Skeletal muscle satellite cell (primary cell): ENCODE data around the gene ILK.

Experiments used
- H3K27me3 ChIP-seq: 2 replicates; pipeline ENCODE4 v1.7.0; 2013; ENCODE audit warnings: low read length; ENCODE audit not compliant: control insufficient read depth, insufficient read depth
- H3K36me3 ChIP-seq: 2 replicates; pipeline ENCODE4 v1.7.0; 2013; ENCODE audit warnings: mild to moderate bottlenecking, control low read depth, low read length; ENCODE audit not compliant: insufficient read depth
- H3K4me1 ChIP-seq: 2 replicates; pipeline ENCODE4 v1.7.0; 2013; ENCODE audit warnings: low read length; ENCODE audit not compliant: control insufficient read depth, insufficient read depth
- H3K4me2 ChIP-seq: 2 replicates; pipeline ENCODE4 v1.7.0; 2013; ENCODE audit warnings: mild to moderate bottlenecking, low read length
- H3K4me3 ChIP-seq: 2 replicates; pipeline ENCODE4 v1.7.0; 2013; ENCODE audit warnings: low read length
- H3K9ac ChIP-seq: 2 replicates; pipeline ENCODE4 v1.7.0; 2013; ENCODE audit warnings: mild to moderate bottlenecking, low read depth, low read length, moderate library complexity
- H3K9me3 ChIP-seq: replicated peaks from 2 replicates; pipeline ENCODE4 v1.7.0; 2013; ENCODE audit warnings: mild to moderate bottlenecking, control low read depth, low read length

The ILK gene

GRCh38 chr11:6610591-6610990 lies 7.0 kb downstream of the ILK start:
- Histone ChIP-seq H3K36me3 (peaks cover 61% of the 10 kb centered on the region), H3K27me3 (no peaks in the 10 kb centered on the region), H3K4me3 (peak overlapping the region; percentile 70), H3K9ac (peak overlapping the region; percentile 87), H3K4me1 (peaks cover 58% of the 10 kb centered on the region), H3K9me3 (no peaks in the 10 kb centered on the region), H3K4me2 (peak overlapping the region; percentile 88)

GRCh38 chr11:6611092-6611962 lies 7.8 kb downstream of the ILK start:
- Histone ChIP-seq H3K4me3 (peak overlapping the region; percentile 70), H3K4me2 (peak overlapping the region; percentile 88), H3K9ac (peak overlapping the region; percentile 87), H3K4me1 (peaks cover 52% of the 10 kb centered on the region), H3K27me3 (no peaks in the 10 kb centered on the region), H3K9me3 (no peaks in the 10 kb centered on the region), H3K36me3 (peaks cover 67% of the 10 kb centered on the region)

GRCh38 chr11:6611963-6612212 lies 8.3 kb downstream of the ILK start:
- H3K9me3 ChIP-seq = no peaks in the 10 kb centered on the region
- peaks cover 46% of the 10 kb centered on the region for H3K4me1 ChIP-seq
- peaks cover 67% of the 10 kb centered on the region for H3K36me3 ChIP-seq
- no peaks in the 10 kb centered on the region for H3K27me3 ChIP-seq
- H3K4me2 ChIP-seq = peak overlapping the region; percentile 88
- H3K9ac ChIP-seq = peak overlapping the region; percentile 87
- peak overlapping the region; percentile 70 for H3K4me3 ChIP-seq

- Histone ChIP-seq H3K4me1 (peaks cover 45% of the 10 kb centered on the region), H3K4me3 (peak within 1 kb of the TSS; percentile 70), H3K9ac (peak within 1 kb of the TSS; percentile 87), H3K9me3 (no peaks in the 10 kb centered on the region), H3K27me3 (no peaks in the 10 kb centered on the region), H3K4me2 (peak within 1 kb of the TSS; percentile 88), H3K36me3 (peaks cover 65% of the 10 kb centered on the region)
Observed at GRCh38 chr11:6612213-6613041, 8.9 kb downstream of the ILK start, which contains the start of gene TAF10. Gene TAF10, minus strand, starts transcription at chr11:6612216. Its CDS starts 27 bp downstream, at chr11:6612189.

- H3K27me3 ChIP-seq = no peaks in the 10 kb centered on the region
- H3K4me3 ChIP-seq = no peak overlapping the region
- H3K9me3 ChIP-seq = no peaks in the 10 kb centered on the region
- peaks cover 54% of the 10 kb centered on the region for H3K36me3 ChIP-seq
- H3K9ac ChIP-seq = no peak overlapping the region
- H3K4me2 ChIP-seq = no peak overlapping the region
- H3K4me1 ChIP-seq = peaks cover 45% of the 10 kb centered on the region
Observed at GRCh38 chr11:6613496-6613895, 9.9 kb downstream of the ILK start.

- Histone ChIP-seq H3K9ac (no peak overlapping the region), H3K9me3 (no peaks in the 10 kb centered on the region), H3K4me2 (no peak overlapping the region), H3K36me3 (peaks cover 45% of the 10 kb centered on the region), H3K27me3 (no peaks in the 10 kb centered on the region), H3K4me3 (no peak overlapping the region), H3K4me1 (peaks cover 39% of the 10 kb centered on the region)
Observed at GRCh38 chr11:6614446-6614845, 10.9 kb downstream of the ILK start.

GRCh38 chr11:6615046-6615445 lies 11.5 kb downstream of the ILK start:
- Histone ChIP-seq H3K4me2 (no peak overlapping the region), H3K4me1 (peaks cover 40% of the 10 kb centered on the region), H3K36me3 (peaks cover 39% of the 10 kb centered on the region), H3K4me3 (no peak overlapping the region), H3K9me3 (no peaks in the 10 kb centered on the region), H3K27me3 (no peaks in the 10 kb centered on the region), H3K9ac (no peak overlapping the region)

GRCh38 chr11:6615882-6616585 lies 12.5 kb downstream of the ILK start:
- no peaks in the 10 kb centered on the region for H3K27me3 ChIP-seq
- no peaks in the 10 kb centered on the region for H3K9me3 ChIP-seq
- H3K9ac ChIP-seq = no peak overlapping the region
- H3K4me3 ChIP-seq = no peak overlapping the region
- peaks cover 29% of the 10 kb centered on the region for H3K36me3 ChIP-seq
- no peak overlapping the region for H3K4me2 ChIP-seq
- H3K4me1 ChIP-seq = peaks cover 32% of the 10 kb centered on the region

- H3K9me3 ChIP-seq = no peaks in the 10 kb centered on the region
- no peak overlapping the region for H3K4me2 ChIP-seq
- H3K27me3 ChIP-seq = no peaks in the 10 kb centered on the region
- H3K36me3 ChIP-seq = peaks cover 22% of the 10 kb centered on the region
- H3K4me1 ChIP-seq = peaks cover 28% of the 10 kb centered on the region
- H3K9ac ChIP-seq = no peak overlapping the region
- no peak overlapping the region for H3K4me3 ChIP-seq
Observed at GRCh38 chr11:6616596-6617250, 13.1 kb downstream of the ILK start.

- H3K4me1 ChIP-seq = peaks cover 26% of the 10 kb centered on the region
- H3K9me3 ChIP-seq = no peaks in the 10 kb centered on the region
- peak overlapping the region; percentile 95 for H3K4me2 ChIP-seq
- peak overlapping the region; percentile 88 for H3K9ac ChIP-seq
- peaks cover 22% of the 10 kb centered on the region for H3K36me3 ChIP-seq
- H3K4me3 ChIP-seq = peak overlapping the region; percentile 92
- no peaks in the 10 kb centered on the region for H3K27me3 ChIP-seq
Observed at GRCh38 chr11:6617315-6617781, 13.8 kb downstream of the ILK start.
